ENCODE data around the gene ZNF100.

DNA sequence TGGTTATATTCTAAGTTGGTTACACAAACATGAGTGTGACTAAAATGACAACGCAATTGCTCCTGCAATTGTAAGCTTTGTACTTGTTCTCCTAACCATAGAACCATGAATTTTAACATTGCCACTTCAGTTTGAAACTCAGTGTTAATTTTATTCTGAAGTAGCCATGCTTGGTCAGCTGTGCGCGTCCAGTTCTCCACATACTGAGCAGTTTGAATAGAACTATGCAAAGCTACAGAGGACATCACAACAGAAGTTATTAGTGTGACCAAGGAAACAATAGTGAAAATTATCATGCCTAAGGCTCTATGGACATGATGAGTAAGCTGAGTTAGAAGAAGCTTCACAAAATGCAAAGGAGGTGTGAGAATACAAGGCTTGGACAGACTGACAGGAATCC, 19.6 kb upstream of the ZNF100 start:
- TF ChIP-seq, protein P1, sequence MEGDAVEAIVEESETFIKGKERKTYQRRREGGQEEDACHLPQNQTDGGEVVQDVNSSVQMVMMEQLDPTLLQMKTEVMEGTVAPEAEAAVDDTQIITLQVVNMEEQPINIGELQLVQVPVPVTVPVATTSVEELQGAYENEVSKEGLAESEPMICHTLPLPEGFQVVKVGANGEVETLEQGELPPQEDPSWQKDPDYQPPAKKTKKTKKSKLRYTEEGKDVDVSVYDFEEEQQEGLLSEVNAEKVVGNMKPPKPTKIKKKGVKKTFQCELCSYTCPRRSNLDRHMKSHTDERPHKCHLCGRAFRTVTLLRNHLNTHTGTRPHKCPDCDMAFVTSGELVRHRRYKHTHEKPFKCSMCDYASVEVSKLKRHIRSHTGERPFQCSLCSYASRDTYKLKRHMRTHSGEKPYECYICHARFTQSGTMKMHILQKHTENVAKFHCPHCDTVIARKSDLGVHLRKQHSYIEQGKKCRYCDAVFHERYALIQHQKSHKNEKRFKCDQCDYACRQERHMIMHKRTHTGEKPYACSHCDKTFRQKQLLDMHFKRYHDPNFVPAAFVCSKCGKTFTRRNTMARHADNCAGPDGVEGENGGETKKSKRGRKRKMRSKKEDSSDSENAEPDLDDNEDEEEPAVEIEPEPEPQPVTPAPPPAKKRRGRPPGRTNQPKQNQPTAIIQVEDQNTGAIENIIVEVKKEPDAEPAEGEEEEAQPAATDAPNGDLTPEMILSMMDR (IDR thresholded peaks at IDR 0.05 in 4 of 5, conservative IDR thresholded peaks at IDR 0.05 in 1 of 5), result no peak
- TF ChIP-seq POLR2A (IDR thresholded peaks at IDR 0.05), result no peak
